Kidney epithelial cell (primary cell): ENCODE results near the gene IL37. TPM values are rescaled to one million over a fixed set of nuclear protein-coding genes. Genes with fewer than 3 reads are reported as not detected.

Source experiments
- DNase-seq: peaks from one replicate; pipeline ENCODE4 v3.0.0-alpha.2; 2010; ENCODE audit warnings: low read depth
- H3K27me3 ChIP-seq: 2 replicates; pipeline ENCODE4 v1.6.0; 2011; ENCODE audit warnings: low read length; ENCODE audit not compliant: control insufficient read depth, insufficient read depth
- H3K36me3 ChIP-seq: 2 replicates; pipeline ENCODE4 v1.5.1; 2011; ENCODE audit warnings: low read length; ENCODE audit not compliant: control insufficient read depth, insufficient read depth
- H3K4me3 ChIP-seq: 2 replicates; pipeline ENCODE4 v1.5.1; 2011; ENCODE audit warnings: low read depth, mild to moderate bottlenecking, control low read depth, low read length
- total RNA-seq: library from RNA; depleted of rRNA; stranded (reverse); fragments of >200 nt; gene quantifications from 2 replicates; pipeline ENCODE4 v1.2.3, GENCODE V29; 2015
- TF ChIP-seq, protein P1 (sequence below): IDR thresholded peaks from 2 replicates; pipeline ENCODE4 v1.5.1; 2011; ENCODE audit warnings: mild to moderate bottlenecking, moderate library complexity, low read length, control low read depth, inconsistent platforms; ENCODE audit not compliant: insufficient read depth, poor library complexity, severe bottlenecking

The IL37 gene
- total RNA-seq, 1 donor from 2014 or later, result not detected

DNA sequence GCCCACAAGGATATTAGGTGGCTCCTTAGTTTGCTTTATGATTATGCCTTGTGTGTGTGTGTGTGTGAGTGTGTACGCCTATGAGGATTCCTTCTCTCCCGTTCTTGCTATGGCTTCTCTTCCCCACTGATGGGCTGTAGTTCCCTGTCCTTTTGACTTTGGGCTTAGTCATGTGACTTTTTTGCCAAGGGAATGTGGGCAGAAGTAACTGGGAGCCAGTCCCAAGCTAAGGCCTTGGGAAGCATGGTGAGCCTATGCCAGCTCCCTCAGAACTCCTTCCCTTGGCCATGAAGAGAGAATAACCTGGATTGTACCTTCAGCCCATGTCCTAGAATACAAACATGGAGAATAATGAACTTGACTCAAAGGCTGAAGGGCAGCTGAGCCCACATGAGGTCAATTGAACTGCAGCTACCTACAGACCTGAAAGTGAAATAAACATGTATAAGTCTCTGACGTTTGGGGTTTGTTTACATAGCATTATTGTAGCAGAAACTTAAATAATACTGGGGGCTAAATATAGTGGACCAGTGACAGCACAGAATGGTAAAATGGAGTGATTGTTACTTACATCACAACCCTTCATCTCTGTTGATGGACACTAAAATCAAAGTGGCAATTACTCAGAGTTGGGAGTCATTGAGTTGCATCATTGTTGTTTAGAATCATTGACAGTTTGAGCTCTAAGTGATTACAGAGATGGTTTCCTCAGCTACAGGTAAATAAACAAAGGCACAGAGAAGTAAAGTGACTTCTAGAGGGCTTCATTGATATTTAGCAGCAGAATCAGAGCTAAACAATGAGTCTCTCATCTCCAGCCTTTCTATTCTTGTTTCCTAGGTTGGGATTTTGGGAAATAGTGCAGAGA lies 51.6 kb downstream of the IL37 start:
- no peaks in the 10 kb centered on the region for H3K27me3 ChIP-seq
- DNase-seq, result no peak
- no peak overlapping the region for H3K4me3 ChIP-seq
- TF ChIP-seq, protein P1, sequence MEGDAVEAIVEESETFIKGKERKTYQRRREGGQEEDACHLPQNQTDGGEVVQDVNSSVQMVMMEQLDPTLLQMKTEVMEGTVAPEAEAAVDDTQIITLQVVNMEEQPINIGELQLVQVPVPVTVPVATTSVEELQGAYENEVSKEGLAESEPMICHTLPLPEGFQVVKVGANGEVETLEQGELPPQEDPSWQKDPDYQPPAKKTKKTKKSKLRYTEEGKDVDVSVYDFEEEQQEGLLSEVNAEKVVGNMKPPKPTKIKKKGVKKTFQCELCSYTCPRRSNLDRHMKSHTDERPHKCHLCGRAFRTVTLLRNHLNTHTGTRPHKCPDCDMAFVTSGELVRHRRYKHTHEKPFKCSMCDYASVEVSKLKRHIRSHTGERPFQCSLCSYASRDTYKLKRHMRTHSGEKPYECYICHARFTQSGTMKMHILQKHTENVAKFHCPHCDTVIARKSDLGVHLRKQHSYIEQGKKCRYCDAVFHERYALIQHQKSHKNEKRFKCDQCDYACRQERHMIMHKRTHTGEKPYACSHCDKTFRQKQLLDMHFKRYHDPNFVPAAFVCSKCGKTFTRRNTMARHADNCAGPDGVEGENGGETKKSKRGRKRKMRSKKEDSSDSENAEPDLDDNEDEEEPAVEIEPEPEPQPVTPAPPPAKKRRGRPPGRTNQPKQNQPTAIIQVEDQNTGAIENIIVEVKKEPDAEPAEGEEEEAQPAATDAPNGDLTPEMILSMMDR, result no peak
- H3K36me3 ChIP-seq, result no peaks in the 10 kb centered on the region

DNA sequence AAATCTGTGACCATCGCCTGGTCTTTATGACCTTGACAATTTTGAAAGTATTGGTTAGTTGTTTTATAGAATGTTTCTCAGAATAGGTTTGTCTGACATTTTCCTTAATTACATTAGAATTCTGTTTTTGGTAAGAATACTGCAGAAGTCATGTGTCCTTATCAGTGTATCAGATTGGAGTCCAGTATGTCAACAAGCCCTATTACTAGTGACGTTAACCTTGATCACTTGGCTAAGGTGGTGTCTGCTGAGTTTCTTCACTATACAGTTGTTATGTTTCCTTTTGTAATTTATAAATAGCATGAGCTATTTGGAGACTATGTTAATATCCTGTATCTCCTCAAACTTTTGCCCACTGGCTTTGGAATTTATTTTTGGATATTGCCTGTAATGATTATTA lies 56.1 kb downstream of the IL37 start:
- no peak for DNase-seq
- no peak overlapping the region for H3K4me3 ChIP-seq
- TF ChIP-seq, protein P1, result no peak
- H3K27me3 ChIP-seq, result peaks cover 2% of the 10 kb centered on the region
- no peaks in the 10 kb centered on the region for H3K36me3 ChIP-seq

Other genes with a start within 250 kb of the IL37 start
- 0.14 TPM in 1 of 2 replicates, not detected in the other for gene NT5DC4, start 190.1 kb upstream of the IL37 start, total RNA-seq
- 2.5 and 5.6 TPM in 2 replicates for gene CKAP2L, start 146.6 kb upstream of the IL37 start, total RNA-seq
- 2.3 and 2.4 TPM in 2 replicates for gene IL1A, start 126.7 kb upstream of the IL37 start, total RNA-seq
- gene IL1B, start 74.4 kb upstream of the IL37 start, total RNA-seq, result 0.13 TPM in 1 of 2 replicates, not detected in the other
- not detected in 2 replicates for gene IL36G, start 66.8 kb downstream of the IL37 start, total RNA-seq
- gene IL36A, start 94.3 kb downstream of the IL37 start, total RNA-seq, result not detected in 2 replicates
- gene IL36B, start 141.7 kb downstream of the IL37 start, total RNA-seq, result not detected in 2 replicates
- 0.04 and 0.34 TPM in 2 replicates for gene IL36RN, start 148.0 kb downstream of the IL37 start, total RNA-seq
- gene IL1F10, start 156.8 kb downstream of the IL37 start, total RNA-seq, result not detected in 2 replicates
- 8.8 and 11.3 TPM in 2 replicates for gene IL1RN, start 216.4 kb downstream of the IL37 start, total RNA-seq